Lung (tissue), 12 donors: ENCODE data around the gene B4GALT6. TPM values are rescaled to one million over a fixed set of nuclear protein-coding genes. Genes with fewer than 3 reads are reported as not detected.

Experiments
- ATAC-seq: fragments of 200-7000 bp; cut with Tn5 transposase; one replicate; pipeline ENCODE4 v1.9.1; 2020; ENCODE audit warnings: moderate number of reproducible peaks; ENCODE audit not compliant: insufficient read depth, low FRiP score
- DNase-seq, 3 donors: peaks; one replicate each; pipeline ENCODE4 v3.0.0-alpha.2; 2013 to 2017
- H3K27ac ChIP-seq, 2 donors: one replicate each; pipeline ENCODE4 v1.5.1; 2013; ENCODE audit warnings: mild to moderate bottlenecking in 2 of 2, moderate library complexity in 2 of 2, control low read depth in 1 of 2, inconsistent platforms in 1 of 2, low read depth in 1 of 2, low read length in 1 of 2
- H3K27me3 ChIP-seq, 3 donors: one replicate each; pipeline ENCODE4 v1.5.1; 2013; ENCODE audit warnings: low read length in 2 of 3; ENCODE audit not compliant: control insufficient read depth in 3 of 3, insufficient read depth in 3 of 3
- H3K36me3 ChIP-seq, 4 donors: one replicate each; pipeline ENCODE4 v1.5.1; 2013; ENCODE audit warnings: low read length in 4 of 4, mild to moderate bottlenecking in 1 of 4, moderate library complexity in 1 of 4; ENCODE audit not compliant: control insufficient read depth in 4 of 4, insufficient read depth in 4 of 4
- H3K4me1 ChIP-seq, 5 donors: one replicate each; pipeline ENCODE4 v1.5.1; 2013; ENCODE audit warnings: low read length in 5 of 5, mild to moderate bottlenecking in 2 of 5, moderate library complexity in 1 of 5; ENCODE audit not compliant: control insufficient read depth in 5 of 5, insufficient read depth in 5 of 5
- H3K4me3 ChIP-seq: one replicate; pipeline ENCODE4 v1.5.1; 2013; ENCODE audit warnings: mild to moderate bottlenecking, control low read depth, moderate library complexity
- H3K9ac ChIP-seq, 2 donors: one replicate each; pipeline ENCODE4 v1.5.1; 2013; ENCODE audit warnings: low read length in 2 of 2, control low read depth in 1 of 2; ENCODE audit not compliant: insufficient read depth in 1 of 2
- H3K9me3 ChIP-seq, 4 donors: one replicate each; pipeline ENCODE4 v1.5.1; 2013; ENCODE audit warnings: low read length in 3 of 4, mild to moderate bottlenecking in 1 of 4, moderate library complexity in 1 of 4; ENCODE audit not compliant: control insufficient read depth in 4 of 4, insufficient read depth in 3 of 4
- CTCF ChIP-seq: IDR thresholded peaks from 2 replicates; pipeline ENCODE4 v1.5.1; 2012; ENCODE audit warnings: mild to moderate bottlenecking; ENCODE audit errors: control extremely low read depth, extremely low read depth
- WGBS, 2 donors: extraction: QIAGEN DNeasy Blood & Tissue Kit; methylation state at CpG; one replicate each; pipeline ENCODE4 v1.1.7; 2013; 5-methylcytosine and 5-hydroxymethylcytosine counted together
- polyA plus RNA-seq, 2 donors: library from polyadenylated mRNA; stranded (reverse); fragments of 200-250 nt; gene quantifications; one replicate each; pipeline ENCODE4 v1.2.1, GENCODE V29; 2013
- total RNA-seq, 2 donors: library from RNA; depleted of rRNA in 1 of 2; stranded (reverse); fragments of >200 nt in 1 of 2; gene quantifications; one replicate each; pipeline ENCODE4 v1.2.1, GENCODE V29; 2014 to 2021
- donor health status: control.
- donor health status: control.
- donor health status: Bipolar disorder and iron deficiency.
- donor health status: healthy.
- donor health status: DM: yes; HTN: yes; CAD: no.

Gene B4GALT6
- total and polyA plus RNA-seq, 4 donors = 0.86 to 7.5 (median 3.0) TPM

- Histone ChIP-seq H3K9me3 (peaks cover 0 to 3% (median 1%) of the 10 kb centered on the region in 4 donors), H3K27ac (no peak overlapping the region), H3K4me3 (no peak overlapping the region), H3K27me3 (no peaks in the 10 kb centered on the region), H3K4me1 (no peaks in the 10 kb centered on the region), H3K9ac (no peak overlapping the region), H3K36me3 (no peaks in the 10 kb centered on the region)
- no peak for ATAC-seq
- no peak for TF ChIP-seq CTCF
- no peak for DNase-seq
- WGBS, 2 donors = 70 to 87% methylated on average over 6 of the region's 6 CpGs
Observed at GRCh38 chr18:31697351-31698298, 13.2 kb upstream of the B4GALT6 start.

- ATAC-seq (no peak), DNase-seq (no peak)
- Histone ChIP-seq H3K27ac (no peak overlapping the region), H3K36me3 (no peaks in the 10 kb centered on the region), H3K9me3 (peaks cover 0 to 3% (median 1%) of the 10 kb centered on the region in 4 donors), H3K4me1 (no peaks in the 10 kb centered on the region), H3K27me3 (no peaks in the 10 kb centered on the region), H3K4me3 (no peak overlapping the region), H3K9ac (no peak overlapping the region)
- 92 to 98% methylated on average over 3 of the region's 3 CpGs for WGBS, 2 donors
- no peak for TF ChIP-seq CTCF
Observed at GRCh38 chr18:31695989-31696388, 11.6 kb upstream of the B4GALT6 start.

- H3K27ac ChIP-seq = no peak overlapping the region
- WGBS, 2 donors = 68 to 75% methylated on average over 2 of the region's 2 CpGs
- H3K4me3 ChIP-seq = no peak overlapping the region
- DNase-seq (no peak), ATAC-seq (no peak)
- TF ChIP-seq CTCF = no peak
- H3K4me1 ChIP-seq = no peaks in the 10 kb centered on the region
- no peak overlapping the region for H3K9ac ChIP-seq
- H3K36me3 ChIP-seq = no peaks in the 10 kb centered on the region
- H3K27me3 ChIP-seq = no peaks in the 10 kb centered on the region
- peaks cover 0 to 3% (median 1%) of the 10 kb centered on the region in 4 donors for H3K9me3 ChIP-seq
Observed at GRCh38 chr18:31694297-31694696, 9.9 kb upstream of the B4GALT6 start.
